SK-N-SH (cell line): ENCODE data around the gene EIF2AK2. TPM values are rescaled to one million over a fixed set of nuclear protein-coding genes. Genes with fewer than 3 reads are reported as not detected.
"Not testable (repeated sequence)": the region's sequence is repeated elsewhere in the genome, so short reads cannot be mapped to it uniquely, and the experiment has no call there.

Experiments used
- CTCF ChIA-PET: fragments of 300-600, 350-600 bp; formaldehyde crosslinking; extraction: SDS; loops from one replicate; lab custom pipeline; 2021; lab: Yijun Ruan, JAX
- POLR2A ChIA-PET: fragments of 350-600 bp; sonication (Branson Sonifier 250); formaldehyde crosslinking; extraction: SDS; loops from one replicate; lab custom pipeline; 2020; ENCODE audit warnings: antibody characterized with exemption, inconsistent platforms; lab: Yijun Ruan, JAX
- DNase-seq: peaks from one replicate; pipeline ENCODE4 v3.0.0; 2012
- H2AFZ ChIP-seq: fragments of 200-600 bp; sonication (generic); 2 replicates; pipeline ENCODE4 v1.8.1; 2016; ENCODE audit warnings: antibody characterized with exemption, mild to moderate bottlenecking, low read depth
- H3F3A ChIP-seq: fragments of 200-600 bp; sonication (generic); replicated peaks from 2 replicates; pipeline ENCODE3; 2016; ENCODE audit warnings: antibody characterized with exemption, mild to moderate bottlenecking; ENCODE audit not compliant: insufficient read depth
- H3K27ac ChIP-seq, 2 experiments: fragments of 200-500 bp in 1 of 2; fragments of 200-600 bp in 1 of 2; sonication (Bioruptor generic) in 1 of 2; sonication (generic), shearing (Covaris generic) in 1 of 2; 2 replicates each; pipeline versions ENCODE4 v1.5.1 to v1.6.1; 2014 to 2016; ENCODE audit warnings: low read depth in 2 of 2, inconsistent platforms in 1 of 2, low read length in 1 of 2, mild to moderate bottlenecking in 1 of 2, mixed read lengths in 1 of 2
- H3K27me3 ChIP-seq: fragments of 200-600 bp; sonication (generic), shearing (Covaris generic); 2 replicates; pipeline ENCODE4 v1.6.1; 2016; ENCODE audit warnings: mixed run types; ENCODE audit not compliant: insufficient read depth
- H3K36me3 ChIP-seq, 2 experiments: fragments of 200-500 bp in 1 of 2; fragments of 200-600 bp in 1 of 2; sonication (Bioruptor generic) in 1 of 2; sonication (generic) in 1 of 2; replicated peaks in 1 of 2; 2 replicates each; pipeline versions ENCODE3 to v1.5.1; 2014 to 2016; ENCODE audit warnings: low read length in 1 of 2, mild to moderate bottlenecking in 1 of 2; ENCODE audit not compliant: insufficient read depth in 2 of 2, control insufficient read depth in 1 of 2
- H3K4me1 ChIP-seq, 2 experiments: fragments of 200-500 bp in 1 of 2; fragments of 200-600 bp in 1 of 2; sonication (Bioruptor generic) in 1 of 2; sonication (generic), shearing (Covaris generic) in 1 of 2; 2 replicates each; pipeline versions ENCODE4 v1.5.1 to v1.6.1; 2014 to 2016; ENCODE audit warnings: low read depth in 1 of 2, low read length in 1 of 2, mixed run types in 1 of 2; ENCODE audit not compliant: insufficient read depth in 2 of 2, control insufficient read depth in 1 of 2
- H3K4me2 ChIP-seq: fragments of 200-600 bp; sonication (generic), shearing (Covaris generic); 2 replicates; pipeline ENCODE4 v1.6.1; 2017; ENCODE audit warnings: mixed run types
- H3K4me3 ChIP-seq, 2 experiments: fragments of 200-500 bp in 1 of 2; fragments of 200-600 bp in 1 of 2; sonication (Bioruptor generic) in 1 of 2; sonication (generic), shearing (Covaris generic) in 1 of 2; 2 replicates each; pipeline versions ENCODE4 v1.5.1 to v1.8.1; 2014 to 2016; ENCODE audit warnings: low read depth in 2 of 2, inconsistent platforms in 1 of 2, low read length in 1 of 2, mild to moderate bottlenecking in 1 of 2, mixed read lengths in 1 of 2, moderate library complexity in 1 of 2
- H3K79me2 ChIP-seq: fragments of 200-600 bp; sonication (generic); 2 replicates; pipeline ENCODE4 v1.8.1; 2017; ENCODE audit warnings: mild to moderate bottlenecking; ENCODE audit not compliant: insufficient read depth
- H3K9ac ChIP-seq: fragments of 200-600 bp; sonication (generic); 2 replicates; pipeline ENCODE4 v1.6.1; 2017; ENCODE audit warnings: mixed run types
- H3K9me2 ChIP-seq: fragments of 200-600 bp; sonication (generic); 2 replicates; pipeline ENCODE4 v1.6.1; 2017; ENCODE audit warnings: mixed run types
- H3K9me3 ChIP-seq: fragments of 200-600 bp; sonication (generic); 2 replicates; pipeline ENCODE4 v1.6.1; 2017; ENCODE audit warnings: mixed run types, mild to moderate bottlenecking, moderate library complexity
- H4K20me1 ChIP-seq: fragments of 200-600 bp; sonication (generic); 2 replicates; pipeline ENCODE4 v1.6.1; 2017; ENCODE audit warnings: mild to moderate bottlenecking, mixed run types; ENCODE audit not compliant: insufficient read depth
- ELF1 ChIP-seq: IDR thresholded peaks from 2 replicates; pipeline ENCODE4 v1.4.0; 2012
- EZH2phosphoT487 ChIP-seq: fragments of 200-600 bp; sonication (generic); IDR thresholded peaks from 2 replicates; pipeline ENCODE4 v1.6.1; 2017; ENCODE audit warnings: low read depth, mixed run types, mild to moderate bottlenecking, antibody characterized with exemption, moderate library complexity, borderline replicate concordance
- GABPA ChIP-seq: IDR thresholded peaks from 2 replicates; pipeline ENCODE4 v1.4.0; 2012; ENCODE audit warnings: low read depth, mild to moderate bottlenecking
- NRF1 ChIP-seq: IDR thresholded peaks from 2 replicates; pipeline ENCODE4 v1.6.1; 2012; ENCODE audit warnings: low read depth, mild to moderate bottlenecking, low read length
- TEAD4 ChIP-seq: IDR thresholded peaks from 2 replicates; pipeline ENCODE4 v1.4.0; 2012; ENCODE audit warnings: mild to moderate bottlenecking, borderline replicate concordance; ENCODE audit not compliant: insufficient read depth
- WGBS: methylation state at CpG from one replicate; pipeline ENCODE4 v1.1.6; 2017; ENCODE audit warnings: low lambda C conversion rate; 5-methylcytosine and 5-hydroxymethylcytosine counted together
- polyA plus RNA-seq, 3 experiments: library from polyadenylated mRNA; depleted of rRNA; stranded (reverse); fragments of >200 nt; gene quantifications; 2 replicates each; pipeline ENCODE4 v1.2.3, GENCODE V29; 2012

Gene EIF2AK2
- polyA plus RNA-seq, 1 of the 3 experiments (the other 2 are of a cell fraction), result 9.0 TPM

DNA sequence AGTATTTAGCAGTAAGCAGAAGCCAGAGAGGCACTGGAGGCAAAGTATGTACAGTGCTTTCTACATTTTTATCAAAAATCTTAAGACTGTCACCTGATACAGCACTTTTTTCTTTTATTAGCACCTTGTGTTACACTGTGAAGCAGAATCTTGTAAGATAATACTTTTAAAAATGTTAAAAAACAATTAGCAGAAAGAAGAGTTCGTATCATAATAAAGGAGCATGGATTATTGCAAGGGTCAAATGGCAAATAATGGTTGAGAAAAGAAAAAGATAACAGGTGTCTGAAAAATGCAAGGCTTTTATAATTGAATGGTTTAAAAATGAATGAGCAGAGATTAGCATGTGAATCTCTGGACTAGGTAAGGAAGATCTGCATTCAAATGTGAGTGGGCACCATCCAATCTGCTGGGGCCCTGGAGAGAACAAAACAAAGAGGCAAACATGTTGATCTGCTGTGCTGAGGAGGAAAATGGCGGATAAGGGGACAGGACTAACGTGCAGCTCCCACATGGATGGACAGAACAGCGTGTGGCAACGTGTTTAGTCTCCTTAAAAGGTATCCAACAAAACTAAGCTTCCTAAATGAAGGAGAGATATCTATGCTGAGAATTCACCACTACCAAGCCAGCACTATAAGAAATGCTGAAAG, 49.0 kb upstream of the EIF2AK2 start:
- no peaks in the 10 kb centered on the region for H3K27me3 ChIP-seq
- H3F3A ChIP-seq, result peaks cover 28% of the 10 kb centered on the region
- peaks cover 87 to 98% of the 10 kb centered on the region in 2 experiments for H3K36me3 ChIP-seq
- peaks cover 81% of the 10 kb centered on the region for H3K79me2 ChIP-seq
- peaks cover 6% of the 10 kb centered on the region; the same call in 1 of the 2 replicates for H4K20me1 ChIP-seq
- no peak for TF ChIP-seq NRF1
- no peaks in the 10 kb centered on the region; the same call in 1 of the 2 replicates for H3K9me2 ChIP-seq
- CTCF ChIA-PET, result interaction anchor here (0.7 to 1.1 kb wide), 2 partner anchors 9 to 37 kb away, joined by 3 to 7 read pairs; no protein-coding TSS in a partner anchor
- peaks cover 27% of the 10 kb centered on the region; the same call in 1 of the 2 replicates for H3K9me3 ChIP-seq
- no peaks in the 10 kb centered on the region for H3K4me1 ChIP-seq
- POLR2A ChIA-PET, result no interaction called here
- no peak overlapping the region for H3K4me2 ChIP-seq
- H2AFZ ChIP-seq, result no peak overlapping the region
- no peak overlapping the region; a peak in 1 of 4 replicates for H3K4me3 ChIP-seq
- no peak overlapping the region for H3K27ac ChIP-seq
- WGBS, result 98% methylated on average over 5 of the region's 5 CpGs
- DNase-seq, result no peak
- H3K9ac ChIP-seq, result no peak overlapping the region

DNA sequence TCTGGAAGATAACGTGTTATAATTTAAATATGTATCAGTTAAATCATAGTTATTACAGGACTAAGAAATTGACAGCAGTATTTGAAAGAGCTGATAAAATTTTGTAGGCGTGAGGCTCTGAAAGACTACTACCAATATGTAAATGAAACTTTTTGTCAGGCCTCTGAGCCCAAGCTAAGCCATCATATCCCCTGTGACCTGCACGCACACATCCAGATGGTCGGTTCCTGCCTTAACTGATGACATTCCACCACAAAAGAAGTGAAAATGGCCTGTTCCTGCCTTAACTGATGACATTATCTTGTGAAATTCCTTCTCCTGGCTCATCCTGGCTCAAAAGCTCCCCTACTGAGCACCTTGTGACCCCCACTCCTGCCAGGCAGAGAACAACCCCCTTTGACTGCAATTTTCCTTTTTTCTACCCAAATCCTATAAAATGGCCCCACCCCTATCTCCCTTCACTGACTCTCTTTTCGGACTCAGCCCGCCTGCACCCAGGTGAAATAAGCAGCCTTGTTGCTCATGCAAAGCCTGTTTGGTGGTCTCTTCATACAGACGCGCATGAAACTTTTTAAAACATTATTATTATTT, 48.4 kb upstream of the EIF2AK2 start:
- H3K9ac ChIP-seq, H3K4me1 ChIP-seq, H3K27me3 ChIP-seq, H3K4me2 ChIP-seq, H3K27ac ChIP-seq, DNase-seq, H4K20me1 ChIP-seq, H2AFZ ChIP-seq, H3K4me3 ChIP-seq, POLR2A ChIA-PET, H3K9me2 ChIP-seq: not testable (repeated sequence)
- Histone ChIP-seq H3K36me3 (peaks cover 86 to 98% of the 10 kb centered on the region in 2 experiments), H3K9me3 (peaks cover 27% of the 10 kb centered on the region; the same call in 1 of the 2 replicates), H3K79me2 (peaks cover 83% of the 10 kb centered on the region), H3F3A (peaks cover 27% of the 10 kb centered on the region)
- 90% methylated on average over 8 of the region's 8 CpGs for WGBS
- CTCF ChIA-PET, result interaction anchor here (0.7 to 1.0 kb wide), 3 partner anchors 12 to 98 kb away, joined by 3 read pairs; no protein-coding TSS in a partner anchor

DNA sequence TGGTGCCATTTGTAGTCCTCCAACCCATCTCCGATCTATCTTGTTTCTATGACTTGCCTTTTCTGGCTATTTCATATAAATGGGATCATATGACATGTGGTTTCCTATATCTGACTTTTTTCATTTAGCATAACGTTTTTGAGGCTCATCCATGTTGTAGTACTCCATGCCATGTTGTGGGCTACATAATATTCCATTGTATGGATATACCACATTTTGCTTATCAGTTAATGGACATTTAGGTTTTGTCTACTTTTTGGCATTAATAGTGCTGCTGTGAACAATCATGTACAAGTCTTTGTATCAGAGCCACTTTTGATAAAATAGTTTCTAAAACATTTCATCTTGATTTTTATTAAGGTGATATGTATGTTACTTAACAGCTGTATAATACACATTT, 46.9 kb upstream of the EIF2AK2 start:
- TF ChIP-seq GABPA (no peak), TEAD4 (no peak), EZH2phosphoT487 (no peak), ELF1 (no peak)
- no peaks in the 10 kb centered on the region for H3K27me3 ChIP-seq
- peaks cover 6% of the 10 kb centered on the region; the same call in 1 of the 2 replicates for H4K20me1 ChIP-seq
- H2AFZ ChIP-seq, result no peak overlapping the region
- no peak overlapping the region for H3K9ac ChIP-seq
- ChIA-PET POLR2A (no interaction called here), CTCF (interaction anchor here (1.0 kb wide), 1 partner anchor 17 kb away, joined by 3 read pairs; no protein-coding TSS in a partner anchor)
- H3K27ac ChIP-seq, result no peak overlapping the region
- H3K9me3 ChIP-seq, result peaks cover 24% of the 10 kb centered on the region; the same call in 1 of the 2 replicates
- DNase-seq, result no peak
- H3K4me3 ChIP-seq, result no peak overlapping the region; a peak in 1 of 4 replicates
- peaks cover 22% of the 10 kb centered on the region for H3F3A ChIP-seq
- 92% methylated on average over 2 of the region's 2 CpGs for WGBS
- no peak overlapping the region for H3K4me2 ChIP-seq
- H3K4me1 ChIP-seq, result peaks cover 0 to 3% of the 10 kb centered on the region in 2 experiments; a peak in 3 of 4 replicates
- no peaks in the 10 kb centered on the region; the same call in 1 of the 2 replicates for H3K9me2 ChIP-seq
- H3K79me2 ChIP-seq, result peaks cover 85% of the 10 kb centered on the region
- peaks cover 78 to 89% of the 10 kb centered on the region in 2 experiments for H3K36me3 ChIP-seq
